HEK293 (cell line): ENCODE measurements around the gene CABCOCO1.

ENCODE experiments used
- CTCF ChIA-PET: fragments of 350-600 bp; formaldehyde crosslinking; extraction: SDS; loops from one replicate; lab custom pipeline; 2021; ENCODE audit warnings: antibody characterized with exemption; lab: Yijun Ruan, JAX
- POLR2A ChIA-PET: fragments of 300-600 bp; formaldehyde crosslinking; extraction: SDS; loops from one replicate; lab custom pipeline; 2020; ENCODE audit warnings: antibody characterized with exemption, inconsistent platforms; lab: Yijun Ruan, JAX
- H3K27ac ChIP-seq: fragments of 200-500 bp; sonication (Bioruptor generic); 2 replicates; pipeline ENCODE4 v1.5.1; 2014; ENCODE audit warnings: low read depth, low read length, control low read depth, inconsistent platforms; ENCODE audit errors: extremely low read depth
- H3K36me3 ChIP-seq, 2 experiments: fragments of 200-500 bp in 1 of 2; sonication (Bioruptor generic) in 1 of 2; 1 replicate in 1 of 2; 2 replicates in 1 of 2; pipeline ENCODE4 v1.5.1; 2014 to 2017; ENCODE audit warnings: inconsistent platforms in 2 of 2, low read length in 2 of 2; ENCODE audit not compliant: control insufficient read depth in 2 of 2, insufficient read depth in 1 of 2
- H3K4me1 ChIP-seq: fragments of 200-500 bp; sonication (Bioruptor generic); 2 replicates; pipeline ENCODE4 v1.5.1; 2014; ENCODE audit warnings: mild to moderate bottlenecking, low read length, inconsistent platforms; ENCODE audit not compliant: control insufficient read depth, insufficient read depth
- H3K4me3 ChIP-seq: 2 replicates; pipeline ENCODE4 v1.5.1; 2011; ENCODE audit warnings: low read depth, mild to moderate bottlenecking, control low read depth, low read length, moderate library complexity
- H3K9me3 ChIP-seq: fragments of 200-500 bp; sonication (Bioruptor generic); 2 replicates; pipeline ENCODE4 v1.5.1; 2014; ENCODE audit warnings: low read depth, low read length, inconsistent platforms; ENCODE audit not compliant: control insufficient read depth, insufficient read depth
- HOXA7 ChIP-seq: sonication (generic); formaldehyde crosslinking; IDR thresholded peaks from 2 replicates; pipeline ENCODE4 v1.8.1; 2022; ENCODE audit warnings: missing genetic modification reagents, borderline replicate concordance
- SCRT1 ChIP-seq: fragments of 450-650 bp; formaldehyde crosslinking; IDR thresholded peaks from 2 replicates; pipeline ENCODE4 v1.5.1; 2016; ENCODE audit warnings: missing biosample characterization, missing genetic modification characterization, borderline replicate concordance
- YY2 ChIP-seq: fragments of 450-650 bp; formaldehyde crosslinking; IDR thresholded peaks from 2 replicates; pipeline ENCODE4 v1.5.1; 2016; ENCODE audit warnings: missing biosample characterization, missing genetic modification characterization
- ZNF114 ChIP-seq: fragments of 450-650 bp; formaldehyde crosslinking; IDR thresholded peaks from 2 replicates; pipeline ENCODE4 v1.5.0; 2017; ENCODE audit warnings: missing biosample characterization, missing genetic modification characterization
- ZNF140 ChIP-seq: fragments of 450-650 bp; formaldehyde crosslinking; IDR thresholded peaks from 2 replicates; pipeline ENCODE4 v1.5.1; 2016; ENCODE audit warnings: missing biosample characterization, missing genetic modification characterization
- ZNF146 ChIP-seq: fragments of 450-650 bp; formaldehyde crosslinking; IDR thresholded peaks from 2 replicates; pipeline ENCODE4 v1.5.1; 2016; ENCODE audit warnings: missing biosample characterization, missing genetic modification characterization
- ZNF169 ChIP-seq: fragments of 450-650 bp; formaldehyde crosslinking; IDR thresholded peaks from 2 replicates; pipeline ENCODE4 v1.5.1; 2016; ENCODE audit warnings: missing biosample characterization, missing genetic modification characterization
- ZNF202 ChIP-seq: fragments of 450-650 bp; formaldehyde crosslinking; IDR thresholded peaks from 2 replicates; pipeline ENCODE4 v1.5.1; 2016; ENCODE audit warnings: missing biosample characterization, missing genetic modification characterization, borderline replicate concordance
- ZNF214 ChIP-seq: fragments of 450-650 bp; formaldehyde crosslinking; IDR thresholded peaks from 2 replicates; pipeline ENCODE4 v1.5.1; 2017; ENCODE audit warnings: missing biosample characterization, mild to moderate bottlenecking, missing genetic modification characterization, borderline replicate concordance
- ZNF280C ChIP-seq: fragments of 450-650 bp; formaldehyde crosslinking; IDR thresholded peaks from 2 replicates; pipeline ENCODE4 v1.5.1; 2016; ENCODE audit warnings: missing biosample characterization, missing genetic modification characterization
- ZNF341 ChIP-seq: fragments of 450-650 bp; formaldehyde crosslinking; IDR thresholded peaks from 2 replicates; pipeline ENCODE4; 2016; ENCODE audit warnings: low read depth, missing biosample characterization, missing genetic modification characterization
- ZNF354C ChIP-seq: fragments of 450-650 bp; formaldehyde crosslinking; IDR thresholded peaks from 2 replicates; pipeline ENCODE4 v1.5.1; 2016; ENCODE audit warnings: missing biosample characterization, missing genetic modification characterization, low read depth, borderline replicate concordance
- ZNF521 ChIP-seq: fragments of 450-650 bp; formaldehyde crosslinking; IDR thresholded peaks from 2 replicates; pipeline ENCODE4 v1.5.1; 2017; ENCODE audit warnings: missing biosample characterization, mild to moderate bottlenecking, missing genetic modification characterization
- ZNF623 ChIP-seq: fragments of 450-650 bp; formaldehyde crosslinking; IDR thresholded peaks from 2 replicates; pipeline ENCODE4 v1.5.1; 2016; ENCODE audit warnings: missing biosample characterization, missing genetic modification characterization
- TF ChIP-seq, protein P1 (sequence below): fragments of 450-650 bp; formaldehyde crosslinking; IDR thresholded peaks from 2 replicates; pipeline ENCODE4 v1.5.1; 2016; ENCODE audit warnings: missing biosample characterization, missing genetic modification characterization
- TF ChIP-seq, protein P2 (sequence below): fragments of 450-650 bp; formaldehyde crosslinking; conservative IDR thresholded peaks from 2 replicates; pipeline ENCODE4 v1.5.1; 2016; ENCODE audit warnings: low read depth, missing biosample characterization, missing genetic modification characterization

CABCOCO1 gene

GRCh38 chr10:61761825-61762217 is 99.1 kb downstream of the CABCOCO1 start:
- ChIA-PET CTCF (interaction anchor here (0.5 to 1.8 kb wide), 6 partner anchors 9 to 400 kb away, joined by 3 to 5 read pairs (median 4); no protein-coding TSS in a partner anchor), POLR2A (no interaction called here)
- TF ChIP-seq SCRT1 (tag by site-specific recombination) (no peak), ZNF202 (tag by site-specific recombination) (no peak), YY2 (tag by site-specific recombination) (no peak), ZNF214 (tag by site-specific recombination) (no peak), ZNF169 (tag by site-specific recombination) (no peak), ZNF341 (tag by site-specific recombination) (no peak), ZNF623 (tag by site-specific recombination) (no peak), HOXA7 (CRISPR knock-in tag) (no peak), ZNF146 (tag by site-specific recombination) (no peak), ZNF114 (tag by site-specific recombination) (no peak)
- no peak overlapping the region for H3K4me3 ChIP-seq
- no peaks in the 10 kb centered on the region for H3K4me1 ChIP-seq
- no peaks in the 10 kb centered on the region for H3K9me3 ChIP-seq
- H3K27ac ChIP-seq: no peak overlapping the region
- H3K36me3 ChIP-seq: no peaks in the 10 kb centered on the region

DNA sequence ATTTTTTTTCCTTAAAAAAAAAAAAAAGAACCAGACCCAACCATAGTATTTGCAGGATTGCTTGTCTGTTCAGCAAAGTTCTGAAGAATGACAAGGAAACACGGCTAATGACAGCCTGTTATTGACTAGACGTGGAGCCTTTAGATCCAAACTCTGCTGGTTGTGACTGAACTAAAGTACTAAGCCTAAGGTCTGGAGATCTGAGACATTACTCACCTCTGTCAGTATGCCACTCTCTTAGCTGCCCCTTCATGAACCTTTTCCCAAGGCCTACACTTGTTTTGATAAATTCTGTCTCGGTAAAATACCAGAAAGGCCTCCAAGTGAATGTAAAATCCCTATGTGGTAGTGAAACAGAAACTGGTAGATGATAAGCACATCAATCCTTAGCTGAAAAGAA is 101.0 kb downstream of the CABCOCO1 start:
- Histone ChIP-seq H3K27ac (no peak overlapping the region), H3K9me3 (no peaks in the 10 kb centered on the region), H3K36me3 (no peaks in the 10 kb centered on the region), H3K4me3 (no peak overlapping the region), H3K4me1 (no peaks in the 10 kb centered on the region)
- ChIA-PET POLR2A (no interaction called here), CTCF (interaction anchor here (1.1 kb wide), 1 partner anchor 263 kb away, joined by 3 read pairs; no protein-coding TSS in a partner anchor)
- no peak for TF ChIP-seq ZNF521 (tag by site-specific recombination)
- TF ChIP-seq, protein P1, sequence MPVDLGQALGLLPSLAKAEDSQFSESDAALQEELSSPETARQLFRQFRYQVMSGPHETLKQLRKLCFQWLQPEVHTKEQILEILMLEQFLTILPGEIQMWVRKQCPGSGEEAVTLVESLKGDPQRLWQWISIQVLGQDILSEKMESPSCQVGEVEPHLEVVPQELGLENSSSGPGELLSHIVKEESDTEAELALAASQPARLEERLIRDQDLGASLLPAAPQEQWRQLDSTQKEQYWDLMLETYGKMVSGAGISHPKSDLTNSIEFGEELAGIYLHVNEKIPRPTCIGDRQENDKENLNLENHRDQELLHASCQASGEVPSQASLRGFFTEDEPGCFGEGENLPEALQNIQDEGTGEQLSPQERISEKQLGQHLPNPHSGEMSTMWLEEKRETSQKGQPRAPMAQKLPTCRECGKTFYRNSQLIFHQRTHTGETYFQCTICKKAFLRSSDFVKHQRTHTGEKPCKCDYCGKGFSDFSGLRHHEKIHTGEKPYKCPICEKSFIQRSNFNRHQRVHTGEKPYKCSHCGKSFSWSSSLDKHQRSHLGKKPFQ (tag by site-specific recombination): no peak
- no peak for TF ChIP-seq ZNF280C (tag by site-specific recombination)
- TF ChIP-seq ZNF140 (tag by site-specific recombination): no peak
- no peak for TF ChIP-seq ZNF354C
- TF ChIP-seq, protein P2, sequence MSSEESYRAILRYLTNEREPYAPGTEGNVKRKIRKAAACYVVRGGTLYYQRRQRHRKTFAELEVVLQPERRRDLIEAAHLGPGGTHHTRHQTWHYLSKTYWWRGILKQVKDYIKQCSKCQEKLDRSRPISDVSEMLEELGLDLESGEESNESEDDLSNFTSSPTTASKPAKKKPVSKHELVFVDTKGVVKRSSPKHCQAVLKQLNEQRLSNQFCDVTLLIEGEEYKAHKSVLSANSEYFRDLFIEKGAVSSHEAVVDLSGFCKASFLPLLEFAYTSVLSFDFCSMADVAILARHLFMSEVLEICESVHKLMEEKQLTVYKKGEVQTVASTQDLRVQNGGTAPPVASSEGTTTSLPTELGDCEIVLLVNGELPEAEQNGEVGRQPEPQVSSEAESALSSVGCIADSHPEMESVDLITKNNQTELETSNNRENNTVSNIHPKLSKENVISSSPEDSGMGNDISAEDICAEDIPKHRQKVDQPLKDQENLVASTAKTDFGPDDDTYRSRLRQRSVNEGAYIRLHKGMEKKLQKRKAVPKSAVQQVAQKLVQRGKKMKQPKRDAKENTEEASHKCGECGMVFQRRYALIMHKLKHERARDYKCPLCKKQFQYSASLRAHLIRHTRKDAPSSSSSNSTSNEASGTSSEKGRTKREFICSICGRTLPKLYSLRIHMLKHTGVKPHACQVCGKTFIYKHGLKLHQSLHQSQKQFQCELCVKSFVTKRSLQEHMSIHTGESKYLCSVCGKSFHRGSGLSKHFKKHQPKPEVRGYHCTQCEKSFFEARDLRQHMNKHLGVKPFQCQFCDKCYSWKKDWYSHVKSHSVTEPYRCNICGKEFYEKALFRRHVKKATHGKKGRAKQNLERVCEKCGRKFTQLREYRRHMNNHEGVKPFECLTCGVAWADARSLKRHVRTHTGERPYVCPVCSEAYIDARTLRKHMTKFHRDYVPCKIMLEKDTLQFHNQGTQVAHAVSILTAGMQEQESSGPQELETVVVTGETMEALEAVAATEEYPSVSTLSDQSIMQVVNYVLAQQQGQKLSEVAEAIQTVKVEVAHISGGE: no peak
